Stimulated activated CD4-positive, alpha-beta T cell treated with anti-CD3 and anti-CD28 coated beads, Interleukin-15, amount 100 ng/mL, for 24 hours (primary cell): ENCODE data around the gene COG5.

Source experiments
- DNase-seq: peaks from one replicate; pipeline ENCODE4 v3.0.0-alpha.2; 2020

COG5 gene

DNA sequence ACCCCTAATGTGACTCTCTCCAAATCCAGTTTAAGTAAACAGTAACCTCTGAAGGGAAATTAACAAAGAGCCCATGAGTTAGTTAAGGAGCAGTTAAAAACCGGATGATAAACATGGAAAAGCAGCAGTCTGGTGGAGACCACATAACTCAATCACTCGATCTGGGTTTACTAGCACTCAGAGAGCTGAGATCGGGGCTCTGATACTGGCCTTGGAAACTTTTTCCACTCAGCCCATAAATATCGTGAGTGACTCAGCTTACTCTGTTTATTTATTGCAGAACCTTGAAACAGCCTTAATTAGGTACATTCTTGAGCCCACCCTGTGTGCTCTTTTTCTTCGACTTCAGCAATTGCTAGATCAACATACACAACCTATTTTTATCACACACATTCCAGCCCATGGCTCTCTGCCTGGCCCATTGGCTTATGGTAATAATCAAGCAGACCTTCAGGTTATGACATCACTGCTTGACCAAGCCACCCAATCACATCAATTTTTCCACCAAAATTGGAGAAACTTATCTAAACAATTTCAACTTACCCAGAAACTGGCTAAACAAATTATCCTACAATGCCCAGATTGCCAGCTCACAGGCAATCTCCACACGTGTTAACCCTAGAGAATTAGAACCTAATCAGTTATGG lies 176.0 kb downstream of the COG5 start:
- DNase-seq: no peak

DNA sequence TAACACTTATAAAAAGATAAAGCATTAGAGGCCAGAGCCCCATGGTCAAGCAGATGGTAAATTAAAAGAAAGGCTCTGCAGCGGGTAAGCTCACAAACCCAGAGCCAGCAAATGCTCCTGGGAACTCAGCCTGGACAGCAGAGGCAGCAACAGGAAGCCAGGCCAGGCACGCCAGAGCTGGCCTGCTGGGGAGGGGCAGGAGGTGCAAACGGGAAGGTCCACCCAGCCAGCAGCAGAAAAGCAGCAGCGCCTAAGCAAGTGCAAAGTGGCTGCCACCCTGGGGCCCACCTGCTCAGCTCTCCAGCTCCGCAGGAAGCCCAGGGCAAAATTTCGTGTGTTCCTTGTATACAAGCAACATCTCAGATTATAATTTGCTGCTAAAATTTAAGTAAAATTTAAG lies 176.6 kb downstream of the COG5 start:
- DNase-seq: no peak

DNA sequence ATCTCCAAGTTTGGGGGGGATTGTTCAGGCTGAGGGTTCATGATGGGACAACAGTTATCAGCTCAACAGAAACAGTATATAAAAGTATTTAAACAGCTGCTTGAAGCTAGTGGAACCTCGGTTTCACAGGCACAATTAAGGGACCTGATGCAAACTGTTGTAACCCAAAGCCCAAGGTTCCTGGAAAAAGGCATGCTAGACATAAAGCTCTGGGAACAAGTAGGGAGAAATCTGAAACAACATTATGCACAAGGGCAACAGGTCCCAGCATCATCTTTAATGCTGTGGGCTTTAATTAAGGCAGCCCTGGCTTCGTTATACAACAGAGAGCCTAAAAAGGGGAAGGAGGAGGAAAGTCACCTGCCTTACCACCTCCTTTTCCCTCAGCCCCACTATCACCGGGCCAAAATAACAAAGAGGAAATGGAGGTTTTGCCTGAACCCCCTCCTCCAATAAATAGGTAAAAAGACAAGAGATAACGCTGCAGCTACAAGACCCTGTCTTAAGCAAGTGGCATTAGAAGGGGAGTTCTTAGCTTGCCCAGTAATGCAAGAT lies 177.1 kb downstream of the COG5 start:
- no peak for DNase-seq

DNA sequence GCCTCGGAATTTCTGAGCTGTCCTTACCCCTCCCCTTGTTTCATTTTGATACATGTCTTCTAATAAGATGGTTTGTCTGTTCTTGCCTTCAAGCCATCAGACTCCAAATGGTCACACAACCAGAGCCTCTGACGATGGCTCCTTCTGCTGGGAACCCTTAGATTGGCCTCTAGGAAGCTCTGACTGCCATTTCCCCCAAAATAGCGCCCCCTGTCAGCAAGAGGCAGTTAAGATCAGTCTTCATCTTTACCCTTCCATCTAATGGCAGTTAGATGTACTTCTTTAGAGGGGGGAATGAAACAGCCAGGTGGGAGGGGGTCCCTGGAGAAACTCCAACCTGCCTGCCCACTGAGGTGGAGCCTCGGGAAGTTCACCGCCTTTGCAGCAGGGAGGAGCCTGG lies 179.7 kb downstream of the COG5 start:
- no peak for DNase-seq

DNA sequence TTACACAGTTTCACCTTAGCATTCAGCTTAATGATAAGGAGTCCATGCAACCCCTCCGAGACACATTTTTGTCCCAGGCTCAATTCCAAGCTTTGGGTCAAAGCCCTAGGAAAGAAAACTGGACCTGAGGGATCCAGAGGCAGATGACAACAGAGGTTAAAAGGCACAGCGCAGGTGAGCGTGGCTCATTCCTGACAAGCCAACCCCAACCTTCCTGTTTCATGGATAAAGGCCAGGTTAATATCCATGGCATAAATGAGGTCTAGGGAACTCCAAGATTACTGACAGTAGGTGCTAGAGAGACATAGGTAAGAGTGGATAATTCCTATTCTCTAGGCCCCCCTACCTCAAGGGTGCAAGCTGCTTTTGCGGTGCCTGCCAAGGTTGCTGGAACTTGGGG lies 180.5 kb downstream of the COG5 start:
- DNase-seq: no peak

DNA sequence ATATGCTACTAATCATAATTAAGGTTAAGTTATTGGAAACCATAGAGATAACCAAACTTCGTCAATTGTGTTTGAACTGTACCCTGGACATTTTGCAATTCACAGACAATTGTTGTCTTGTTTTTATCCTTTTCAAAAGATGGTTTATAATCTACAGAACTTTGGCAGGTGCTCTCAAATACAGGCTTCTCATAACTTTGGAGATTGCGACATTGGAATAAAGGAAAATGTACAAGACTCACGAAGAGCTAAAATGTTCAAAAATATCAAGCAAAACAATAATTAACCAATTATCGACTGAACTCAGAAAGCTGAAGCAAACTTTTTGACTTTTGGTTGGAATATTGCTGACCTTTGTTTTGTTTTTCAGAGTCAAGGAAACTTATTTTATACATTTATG lies 182.3 kb downstream of the COG5 start:
- DNase-seq: no peak

DNA sequence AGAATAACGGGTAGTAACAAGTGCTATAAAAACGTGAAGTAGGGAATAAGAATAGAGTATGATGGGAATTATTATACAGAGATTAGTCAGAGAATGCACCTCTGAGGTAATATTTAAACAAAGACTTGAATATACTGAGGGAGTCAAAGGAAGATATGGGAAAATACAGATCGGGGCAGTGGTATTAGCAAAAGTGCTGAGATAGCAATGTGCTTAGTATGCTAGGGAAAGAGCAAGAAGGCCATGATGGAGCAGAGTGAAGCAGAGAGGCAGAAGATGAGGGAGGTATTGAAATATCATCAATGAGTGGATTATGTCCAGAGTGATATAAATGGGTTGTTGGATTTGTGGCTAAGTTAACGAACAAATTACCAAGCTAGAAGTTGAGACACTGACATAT lies 190.4 kb downstream of the COG5 start:
- no peak for DNase-seq

DNA sequence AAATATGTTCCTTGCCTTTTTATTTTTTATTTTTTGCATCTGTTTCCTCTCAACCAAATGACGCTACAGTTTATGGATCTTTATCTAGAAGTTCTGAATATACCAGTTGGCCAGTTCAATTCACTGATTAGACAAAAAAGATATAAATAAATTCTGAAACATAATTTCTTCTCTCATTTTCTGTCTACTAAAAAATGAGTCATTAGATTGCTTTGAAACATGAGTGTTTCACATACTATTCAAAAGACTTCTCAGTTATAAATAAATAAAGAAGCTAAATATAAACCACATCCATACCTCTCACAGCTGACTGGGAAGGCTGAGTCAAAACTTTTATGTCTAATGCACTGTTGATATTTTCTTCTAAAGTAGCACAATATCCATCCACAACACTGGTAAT lies 191.4 kb downstream of the COG5 start:
- no peak for DNase-seq

DNA sequence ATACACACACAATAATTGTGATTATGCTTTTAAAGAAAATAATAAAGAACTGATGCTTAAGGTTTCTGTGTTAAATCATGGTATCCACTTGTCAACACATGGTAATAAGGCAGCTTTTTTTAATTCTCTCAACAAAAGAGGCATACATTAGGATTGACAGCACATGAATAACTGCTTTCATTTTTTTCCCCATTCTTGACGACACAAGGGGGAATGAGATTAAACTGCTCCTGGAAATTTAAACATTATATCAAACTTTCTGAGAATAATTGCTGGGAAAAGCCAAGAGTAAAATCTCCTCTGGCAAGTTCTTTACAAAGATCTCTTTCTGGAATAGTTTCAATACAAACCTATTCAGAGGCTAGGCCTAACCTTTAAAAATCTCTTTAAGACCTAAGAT lies 192.9 kb downstream of the COG5 start:
- no peak for DNase-seq

DNA sequence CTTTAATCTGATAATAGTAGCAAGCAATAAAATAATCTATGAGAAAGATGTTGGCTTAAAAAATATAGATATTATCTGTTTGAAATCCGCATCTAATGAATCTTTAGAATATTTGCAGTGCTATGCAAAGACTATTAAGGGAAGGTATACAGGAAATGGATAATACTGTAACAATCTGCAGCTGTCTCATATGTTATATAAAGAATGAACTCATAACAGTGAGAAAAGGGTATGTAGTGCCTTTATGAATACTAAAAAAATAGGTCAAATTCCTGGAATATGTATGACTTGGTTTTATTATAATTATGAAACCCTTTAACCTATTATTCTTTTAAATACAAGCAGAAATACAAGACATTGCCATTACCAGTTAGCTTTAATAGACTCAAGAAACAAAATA lies 198.9 kb downstream of the COG5 start:
- DNase-seq: no peak

DNA sequence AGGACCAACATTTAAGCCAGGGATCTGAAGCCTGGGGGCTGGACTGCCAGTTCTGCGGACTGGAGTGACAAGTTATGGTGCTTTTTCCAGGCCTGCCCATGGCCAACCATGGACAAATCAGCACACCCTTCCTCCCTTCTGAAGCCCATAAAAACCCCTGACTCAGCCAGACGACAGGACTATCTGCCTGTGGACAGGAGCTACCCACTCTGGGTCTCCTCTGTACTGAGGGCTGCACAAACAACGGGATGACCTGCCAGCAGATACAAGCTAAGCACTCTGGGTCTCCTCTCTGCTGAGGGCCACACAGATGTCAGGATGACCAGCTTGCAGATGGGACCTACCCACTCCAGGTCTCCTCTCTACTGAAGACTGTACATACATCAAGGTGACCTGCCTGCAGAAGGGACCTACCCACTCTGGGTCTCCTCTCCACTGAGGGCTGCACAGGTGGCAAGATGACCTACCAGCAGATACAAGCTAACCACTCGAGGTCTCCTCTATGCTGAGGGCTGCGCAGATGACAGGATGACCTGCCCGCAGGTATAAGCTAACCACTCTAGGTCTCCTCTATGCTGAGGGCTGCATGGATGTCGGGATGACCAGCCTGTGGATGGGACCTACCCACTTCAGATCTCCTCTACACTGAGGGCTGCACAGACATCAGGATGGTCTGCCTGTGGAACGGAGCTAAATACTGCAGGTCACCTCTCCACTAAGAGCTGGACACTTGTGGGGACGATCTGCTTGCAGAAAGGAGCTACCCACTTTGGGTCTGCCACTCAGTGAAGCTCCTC lies 204.0 kb downstream of the COG5 start:
- DNase-seq: no peak

DNA sequence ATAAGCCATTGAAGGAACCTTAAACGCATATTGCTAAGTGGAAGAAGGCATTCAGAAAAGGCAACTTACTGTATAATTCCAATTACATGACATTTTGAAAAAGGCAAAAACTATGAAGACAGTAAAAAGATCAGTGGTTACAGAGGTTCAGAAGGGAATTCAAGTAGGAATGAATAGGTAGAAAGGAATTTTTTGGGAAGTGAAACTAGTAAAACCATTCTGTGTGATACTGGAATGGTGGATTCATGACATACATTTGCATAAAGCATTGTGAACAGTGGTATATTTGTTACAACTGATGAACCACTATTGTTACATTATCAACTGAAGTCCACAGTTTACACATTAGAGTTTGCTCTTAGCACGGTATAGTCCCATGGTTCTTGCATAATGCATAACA lies 208.1 kb downstream of the COG5 start:
- no peak for DNase-seq

DNA sequence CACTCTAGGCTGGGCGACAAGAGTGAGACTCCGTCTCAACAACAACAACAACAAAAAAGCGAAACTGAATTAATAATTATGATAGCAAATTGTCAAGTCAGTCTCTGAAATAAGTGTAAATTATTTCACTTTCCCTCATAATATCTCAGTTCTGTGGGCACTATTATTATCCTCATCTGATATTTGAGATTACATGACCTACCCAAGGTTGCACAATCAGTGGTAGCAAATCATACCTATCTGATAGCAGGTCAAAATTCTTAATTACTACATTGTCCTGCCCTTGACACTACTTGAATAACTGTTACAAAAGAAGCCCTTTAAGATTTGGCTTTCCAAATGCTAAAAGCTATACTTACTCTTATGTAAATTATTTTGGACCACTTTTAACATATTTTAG lies 209.1 kb downstream of the COG5 start:
- DNase-seq: no peak

DNA sequence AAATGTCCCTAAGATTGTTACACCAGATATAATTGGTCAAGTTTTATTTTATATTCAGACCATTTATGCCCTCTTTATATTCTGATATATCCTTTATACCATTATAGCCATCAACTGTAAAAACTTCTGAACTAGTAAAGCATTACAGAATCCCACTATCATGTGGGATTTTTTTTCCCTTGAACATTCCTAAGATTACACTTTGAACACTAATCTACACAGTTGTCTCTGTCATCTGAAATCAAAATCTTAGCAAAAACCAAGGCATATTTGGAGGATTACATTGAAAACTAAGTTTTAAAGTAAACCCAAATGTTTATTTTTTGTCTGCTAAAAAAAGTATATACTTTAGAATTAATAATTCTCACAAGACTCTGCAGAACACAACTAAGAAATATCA lies 210.0 kb downstream of the COG5 start:
- no peak for DNase-seq

DNA sequence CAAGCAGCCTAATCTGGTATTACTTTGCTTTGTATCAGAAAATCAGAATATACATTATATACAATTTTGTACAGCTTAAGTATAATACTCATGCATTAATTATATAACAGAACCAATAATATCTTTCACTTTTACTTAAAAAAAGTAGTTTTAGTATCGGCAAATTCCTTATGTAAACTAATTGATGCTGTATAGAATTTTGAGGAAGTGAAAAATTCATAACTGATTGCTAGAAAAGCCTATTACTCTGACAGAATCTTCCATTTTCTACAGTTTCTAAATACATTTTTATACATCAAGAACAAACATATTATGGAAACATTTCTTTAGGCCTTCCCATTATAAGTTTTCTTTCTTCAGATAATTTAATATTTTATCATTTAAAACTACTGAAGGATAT lies 217.8 kb downstream of the COG5 start:
- DNase-seq: no peak

DNA sequence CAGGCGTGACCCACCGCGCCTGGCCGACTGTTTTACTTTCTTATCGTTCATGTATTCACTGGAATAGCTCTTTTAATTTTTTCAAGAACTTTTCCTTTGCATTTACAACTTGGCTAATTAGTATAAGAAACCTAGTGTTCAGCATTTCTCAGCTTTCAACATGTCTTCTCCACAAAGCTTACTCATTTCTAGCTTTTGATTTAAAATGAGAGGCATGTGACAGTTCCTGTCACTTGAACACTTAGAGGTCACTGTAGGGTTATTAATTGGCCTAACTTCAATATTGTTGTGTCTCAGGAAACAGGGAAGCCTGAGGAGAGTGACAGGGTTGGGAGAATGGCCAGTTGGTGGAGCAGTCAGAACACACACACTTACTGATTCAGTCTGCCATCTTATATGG lies 218.9 kb downstream of the COG5 start:
- DNase-seq: no peak

DNA sequence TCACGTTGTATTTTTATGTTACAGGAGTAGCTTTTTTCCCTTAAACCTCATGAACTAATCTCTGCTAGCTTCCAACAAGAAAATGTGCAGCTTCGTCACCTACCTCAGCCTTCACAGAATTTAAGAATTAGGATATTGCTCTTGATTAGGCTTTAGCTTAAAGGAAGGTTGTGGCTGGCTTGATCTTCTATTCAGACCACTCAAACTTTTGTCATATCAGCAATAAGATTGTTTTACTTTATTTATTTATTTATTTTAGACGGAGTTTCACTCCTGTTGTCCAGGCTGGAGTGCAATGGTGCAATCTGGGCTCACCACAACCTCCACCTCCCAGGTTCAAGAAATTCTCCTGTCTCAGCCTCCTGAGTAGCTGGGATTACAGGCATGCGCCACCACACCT lies 219.4 kb downstream of the COG5 start:
- DNase-seq: no peak

DNA sequence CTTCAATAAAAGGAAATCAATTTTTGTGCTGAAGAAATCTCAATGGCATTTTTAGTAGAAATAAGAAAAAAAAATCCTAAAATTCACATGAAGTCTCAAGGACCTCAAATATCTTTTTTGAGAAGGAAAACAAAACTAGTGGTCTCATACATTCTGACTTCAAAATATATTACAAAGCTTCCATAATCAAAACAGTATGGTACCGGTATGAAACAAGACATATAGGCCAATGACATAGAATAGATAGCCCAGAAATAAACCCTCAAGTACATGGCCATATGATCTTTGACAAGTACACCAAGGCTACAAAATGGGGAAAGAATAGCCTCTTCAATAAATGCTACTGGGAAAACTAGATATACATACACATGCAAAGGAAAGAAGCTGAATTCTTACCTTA lies 225.6 kb downstream of the COG5 start:
- DNase-seq: no peak

DNA sequence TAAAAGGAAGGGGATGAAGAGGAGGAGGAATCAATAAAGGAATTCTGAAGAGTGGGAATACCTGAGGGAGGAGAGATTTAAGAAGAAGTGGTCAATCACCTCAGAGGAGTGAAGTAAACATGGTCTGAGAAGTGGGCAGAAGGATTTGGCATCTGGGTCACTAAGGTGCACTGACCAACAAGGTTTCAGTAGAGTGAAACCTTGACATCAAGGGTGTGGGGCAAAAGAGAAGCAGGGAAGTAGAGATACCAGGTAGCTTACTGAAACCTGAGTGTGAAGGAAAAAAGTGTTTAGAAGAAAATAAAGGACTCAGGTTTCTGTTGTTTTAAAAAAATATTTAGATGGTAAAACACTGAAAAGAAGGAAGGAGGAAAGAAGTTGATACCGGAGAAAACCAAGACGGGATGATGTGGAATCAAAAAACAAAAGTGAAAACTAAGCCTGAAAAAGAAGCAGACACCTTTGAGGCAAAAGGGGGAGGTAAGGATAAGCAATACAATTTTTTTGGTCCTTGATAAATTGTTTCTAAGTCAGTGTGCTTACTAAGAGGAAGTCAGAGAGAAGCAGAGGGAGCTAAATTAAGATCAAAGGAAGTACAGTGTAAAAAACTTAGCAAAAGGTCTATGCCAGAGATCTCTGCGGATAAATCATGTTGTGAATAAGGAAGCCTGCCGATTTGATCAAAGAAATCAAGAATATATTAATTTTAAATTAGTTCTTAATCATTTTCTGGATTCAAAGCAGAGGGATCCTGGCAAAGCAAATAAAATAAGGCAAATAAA lies 231.0 kb downstream of the COG5 start:
- DNase-seq: no peak

DNA sequence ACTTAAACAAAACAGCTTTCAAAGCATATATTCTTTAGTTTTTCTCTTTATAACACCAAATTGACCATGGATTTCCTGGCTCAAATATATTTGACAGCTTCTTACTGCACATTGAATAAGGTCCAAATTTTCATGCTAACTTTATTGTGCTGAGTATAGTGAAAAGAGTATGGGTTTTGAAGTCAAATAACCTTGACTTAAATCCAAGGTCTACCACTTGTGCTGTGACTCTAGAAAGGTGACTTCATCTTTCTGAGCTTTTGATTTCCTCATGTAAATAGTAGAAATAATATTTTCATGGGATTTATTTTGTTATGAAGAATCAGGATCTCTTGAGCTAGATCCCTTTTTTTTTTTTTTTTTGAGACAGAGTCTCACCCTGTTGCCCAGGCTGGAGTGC lies 233.2 kb downstream of the COG5 start:
- no peak for DNase-seq

DNA sequence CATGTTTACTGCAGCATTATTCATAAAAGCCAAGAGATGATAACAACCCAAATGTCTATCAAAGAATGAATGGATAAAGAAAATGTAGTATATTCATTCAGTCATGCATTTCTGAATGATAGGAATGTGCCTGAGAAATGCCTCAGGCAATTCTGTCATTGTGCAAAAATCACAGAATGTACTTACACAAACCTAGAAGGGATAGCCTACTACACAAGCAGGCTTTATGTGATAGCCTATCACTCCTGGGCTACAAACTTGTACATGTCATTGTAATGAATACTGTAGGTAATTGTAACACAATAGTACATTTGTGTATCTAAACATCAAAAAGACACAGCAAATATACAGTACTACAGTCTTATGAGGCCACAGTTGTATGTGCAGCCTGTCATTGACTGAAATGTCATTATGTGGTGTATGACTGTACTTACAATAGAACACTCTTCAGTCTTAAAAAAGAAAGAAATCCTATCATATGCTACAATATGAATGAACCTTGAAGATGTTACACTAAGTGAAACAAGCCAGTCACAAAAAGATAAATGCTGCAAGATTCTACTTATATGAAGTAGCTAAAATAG lies 235.6 kb downstream of the COG5 start:
- DNase-seq: no peak

DNA sequence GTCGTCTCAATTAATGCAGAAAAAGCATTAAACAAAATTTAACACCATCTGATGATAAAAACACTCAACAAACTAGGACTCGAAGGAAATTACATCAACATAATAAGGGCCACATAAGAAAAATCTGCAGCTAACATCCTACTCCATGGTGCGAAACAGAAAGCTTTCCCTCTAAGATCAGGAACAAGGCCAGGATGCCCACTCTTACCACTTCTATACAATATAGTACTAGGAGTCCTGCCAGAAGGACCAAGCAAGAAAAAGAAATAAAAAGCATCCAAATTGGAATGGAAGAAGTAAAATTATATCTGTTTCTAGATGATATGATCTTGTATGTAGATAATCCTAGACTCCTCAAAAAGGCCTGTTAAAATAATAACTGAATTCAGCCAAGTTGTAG lies 237.7 kb downstream of the COG5 start:
- DNase-seq: no peak

DNA sequence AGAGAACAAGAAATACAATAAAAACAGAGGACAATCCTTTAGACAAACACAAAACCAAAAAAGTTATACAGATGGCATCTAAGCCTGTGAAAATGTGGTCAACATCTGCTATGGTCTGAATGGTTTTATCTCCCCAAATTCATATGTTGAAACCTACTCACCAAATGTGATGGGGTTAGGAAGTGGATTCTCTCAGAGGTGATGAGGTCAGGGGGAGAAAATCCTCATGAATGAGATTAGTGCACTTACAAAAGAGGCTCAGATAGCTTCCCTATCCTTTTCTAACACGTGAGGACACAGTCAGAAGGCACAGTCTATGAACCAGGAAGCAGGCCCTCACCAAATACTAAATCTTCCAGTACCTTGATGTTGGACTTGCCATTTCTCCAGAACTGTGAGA lies 241.7 kb downstream of the COG5 start:
- DNase-seq: no peak

DNA sequence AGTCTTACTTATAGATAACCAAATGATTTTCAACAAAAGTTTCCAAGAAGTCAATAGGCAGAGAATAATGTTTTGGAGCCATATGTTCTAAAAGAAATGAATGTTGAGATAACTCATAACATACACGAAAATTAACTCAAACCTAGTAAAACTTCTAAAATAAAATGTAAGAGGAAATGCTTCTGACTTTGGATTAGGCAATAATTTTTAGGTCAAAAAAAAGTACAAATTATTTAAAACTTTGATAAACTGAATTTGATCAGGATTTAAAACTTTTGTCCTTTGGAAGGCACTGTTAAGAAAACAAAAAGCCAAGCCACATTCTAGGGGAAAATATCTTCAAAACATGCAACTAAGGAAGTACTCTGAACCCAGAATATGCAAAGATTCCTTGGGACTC lies 242.1 kb downstream of the COG5 start:
- no peak for DNase-seq
